ENCODE measurements around the gene THAP5.

DNA sequence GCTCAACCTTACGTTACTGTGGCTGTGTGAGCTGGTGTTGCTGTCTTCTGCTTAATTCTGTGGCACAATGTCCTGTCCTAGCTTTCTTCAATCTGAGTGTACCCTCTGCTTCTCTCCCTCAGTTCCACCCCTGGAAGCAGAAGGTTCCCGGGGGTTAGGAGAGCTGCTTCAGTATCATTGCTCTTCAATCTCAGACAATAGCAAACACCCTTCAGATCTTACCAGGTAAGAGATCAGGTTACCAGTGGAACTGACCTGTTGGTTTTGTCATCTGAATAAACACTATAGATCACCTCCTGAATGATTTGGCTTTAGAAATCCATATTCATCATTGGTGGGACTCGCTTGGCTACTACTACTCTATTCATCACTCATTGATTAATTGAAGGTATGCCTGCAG is 48.5 kb upstream of the THAP5 start:
- TF ChIP-seq EZH2phosphoT487 (IDR thresholded peaks at IDR 0.05; ENCODE audit: borderline replicate concordance, low read length), result no peak
- TF ChIP-seq, protein P1, sequence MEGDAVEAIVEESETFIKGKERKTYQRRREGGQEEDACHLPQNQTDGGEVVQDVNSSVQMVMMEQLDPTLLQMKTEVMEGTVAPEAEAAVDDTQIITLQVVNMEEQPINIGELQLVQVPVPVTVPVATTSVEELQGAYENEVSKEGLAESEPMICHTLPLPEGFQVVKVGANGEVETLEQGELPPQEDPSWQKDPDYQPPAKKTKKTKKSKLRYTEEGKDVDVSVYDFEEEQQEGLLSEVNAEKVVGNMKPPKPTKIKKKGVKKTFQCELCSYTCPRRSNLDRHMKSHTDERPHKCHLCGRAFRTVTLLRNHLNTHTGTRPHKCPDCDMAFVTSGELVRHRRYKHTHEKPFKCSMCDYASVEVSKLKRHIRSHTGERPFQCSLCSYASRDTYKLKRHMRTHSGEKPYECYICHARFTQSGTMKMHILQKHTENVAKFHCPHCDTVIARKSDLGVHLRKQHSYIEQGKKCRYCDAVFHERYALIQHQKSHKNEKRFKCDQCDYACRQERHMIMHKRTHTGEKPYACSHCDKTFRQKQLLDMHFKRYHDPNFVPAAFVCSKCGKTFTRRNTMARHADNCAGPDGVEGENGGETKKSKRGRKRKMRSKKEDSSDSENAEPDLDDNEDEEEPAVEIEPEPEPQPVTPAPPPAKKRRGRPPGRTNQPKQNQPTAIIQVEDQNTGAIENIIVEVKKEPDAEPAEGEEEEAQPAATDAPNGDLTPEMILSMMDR (IDR thresholded peaks at IDR 0.05; ENCODE audit: low read depth, low read length, poor library complexity, severe bottlenecking), result no peak

Measured in DOHH2 (cell line).